GM19035 (cell line): ENCODE results near the gene ABLIM2.

Source experiments
- ATAC-seq: cut with Tn5 transposase; IDR thresholded peaks from one replicate; pipeline ENCODE4 v1.9.1; 2021; ENCODE audit not compliant: unreplicated experiment

ABLIM2 gene

GRCh38 chr4:8088966-8089491 lies 69.6 kb downstream of the ABLIM2 start:
- ATAC-seq = no peak

DNA sequence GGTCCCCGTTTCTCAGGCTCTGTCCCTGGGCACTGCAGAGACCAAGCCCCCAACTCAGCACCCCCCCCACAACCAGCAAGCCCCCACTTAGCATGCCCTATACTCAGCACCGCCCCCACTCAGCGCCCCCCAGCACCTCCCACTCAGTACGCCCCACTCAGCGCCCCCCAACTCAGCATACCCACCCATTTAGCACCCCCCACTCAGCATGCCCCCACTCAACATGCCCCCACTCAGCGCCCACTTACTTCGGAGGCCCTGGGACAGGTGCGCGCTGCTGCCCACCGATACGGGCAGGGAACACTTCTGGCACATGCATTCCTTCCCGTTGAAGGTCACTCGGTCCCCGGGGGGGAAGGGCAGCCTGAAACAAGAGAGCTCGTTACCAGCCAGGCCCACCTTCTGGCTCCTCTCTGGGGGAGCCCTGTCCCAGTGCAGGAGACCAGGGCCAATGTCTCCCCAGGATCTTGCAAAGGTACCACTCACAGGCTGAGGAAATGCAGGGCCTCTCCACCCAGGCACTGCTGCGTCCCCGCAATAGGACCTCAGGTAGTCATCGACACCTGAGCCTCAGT lies 70.6 kb downstream of the ABLIM2 start:
- ATAC-seq = no peak

GRCh38 chr4:8086783-8087445 lies 71.7 kb downstream of the ABLIM2 start:
- no peak for ATAC-seq

DNA sequence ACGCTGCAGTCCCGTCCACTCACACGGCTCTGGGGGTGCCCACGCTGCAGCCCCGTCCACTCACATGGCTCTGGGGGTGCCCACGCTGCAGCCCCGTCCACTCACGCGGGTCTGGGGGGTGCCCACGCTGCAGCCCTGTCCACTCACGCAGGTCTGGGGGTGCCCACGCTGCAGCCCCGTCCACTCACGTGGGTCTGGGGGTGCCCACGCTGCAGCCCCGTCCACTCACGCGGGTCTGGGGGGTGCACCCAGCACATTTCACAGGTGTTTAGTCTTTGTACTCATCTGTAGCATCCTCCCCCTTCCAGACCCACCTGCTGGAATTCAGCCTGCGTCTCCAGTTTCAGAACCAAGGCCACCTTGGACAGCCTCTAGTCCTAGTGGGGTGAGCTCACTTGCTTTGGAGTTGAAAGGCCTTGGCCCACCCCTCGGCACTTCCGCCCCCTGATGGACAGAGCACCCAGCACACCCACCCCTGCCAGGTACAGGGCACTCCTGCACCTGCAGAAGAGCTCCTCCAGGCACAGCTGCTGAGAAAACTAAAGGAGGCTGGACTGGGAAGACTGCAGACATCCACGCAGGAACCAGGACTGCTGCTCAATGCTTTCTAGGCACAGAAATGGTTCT lies 73.0 kb downstream of the ABLIM2 start:
- ATAC-seq = no peak

- ATAC-seq = no peak
Observed at GRCh38 chr4:8084712-8085490, 73.7 kb downstream of the ABLIM2 start.

- ATAC-seq = no peak
Observed at GRCh38 chr4:8084031-8084660, 74.5 kb downstream of the ABLIM2 start.

GRCh38 chr4:8083086-8083825 lies 75.4 kb downstream of the ABLIM2 start:
- no peak for ATAC-seq

DNA sequence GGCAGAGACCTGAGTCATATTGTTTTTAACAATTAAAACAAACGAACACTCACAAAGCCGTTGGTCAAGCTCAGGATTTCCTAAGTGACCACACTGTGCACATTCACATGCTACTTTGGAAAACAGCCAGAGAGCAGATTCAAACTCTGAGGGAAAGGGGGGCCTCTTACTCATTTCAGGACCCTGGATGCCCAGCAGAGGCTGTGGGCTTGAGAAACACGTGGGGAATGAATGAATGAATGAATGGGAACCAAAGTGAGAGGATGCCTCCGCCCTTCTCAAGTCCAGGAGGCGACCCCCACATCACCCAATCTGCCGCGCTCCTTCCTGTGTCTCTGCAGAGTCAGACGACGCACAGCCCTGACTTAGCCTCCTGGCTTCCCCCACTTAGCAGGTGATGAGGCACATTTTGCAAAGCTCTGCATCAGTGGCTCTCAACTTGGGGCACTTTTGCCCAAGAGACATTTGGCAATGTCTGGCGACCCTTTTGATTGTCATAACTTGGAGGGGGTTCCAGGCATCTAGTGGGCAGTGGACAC lies 76.0 kb downstream of the ABLIM2 start:
- ATAC-seq = no peak

- ATAC-seq = no peak
Observed at GRCh38 chr4:8081621-8082516, 76.7 kb downstream of the ABLIM2 start.

GRCh38 chr4:8081171-8081570 lies 77.4 kb downstream of the ABLIM2 start:
- no peak for ATAC-seq

GRCh38 chr4:8080754-8081065 lies 77.9 kb downstream of the ABLIM2 start:
- ATAC-seq = no peak

GRCh38 chr4:8079916-8080753 lies 78.5 kb downstream of the ABLIM2 start:
- no peak for ATAC-seq

DNA sequence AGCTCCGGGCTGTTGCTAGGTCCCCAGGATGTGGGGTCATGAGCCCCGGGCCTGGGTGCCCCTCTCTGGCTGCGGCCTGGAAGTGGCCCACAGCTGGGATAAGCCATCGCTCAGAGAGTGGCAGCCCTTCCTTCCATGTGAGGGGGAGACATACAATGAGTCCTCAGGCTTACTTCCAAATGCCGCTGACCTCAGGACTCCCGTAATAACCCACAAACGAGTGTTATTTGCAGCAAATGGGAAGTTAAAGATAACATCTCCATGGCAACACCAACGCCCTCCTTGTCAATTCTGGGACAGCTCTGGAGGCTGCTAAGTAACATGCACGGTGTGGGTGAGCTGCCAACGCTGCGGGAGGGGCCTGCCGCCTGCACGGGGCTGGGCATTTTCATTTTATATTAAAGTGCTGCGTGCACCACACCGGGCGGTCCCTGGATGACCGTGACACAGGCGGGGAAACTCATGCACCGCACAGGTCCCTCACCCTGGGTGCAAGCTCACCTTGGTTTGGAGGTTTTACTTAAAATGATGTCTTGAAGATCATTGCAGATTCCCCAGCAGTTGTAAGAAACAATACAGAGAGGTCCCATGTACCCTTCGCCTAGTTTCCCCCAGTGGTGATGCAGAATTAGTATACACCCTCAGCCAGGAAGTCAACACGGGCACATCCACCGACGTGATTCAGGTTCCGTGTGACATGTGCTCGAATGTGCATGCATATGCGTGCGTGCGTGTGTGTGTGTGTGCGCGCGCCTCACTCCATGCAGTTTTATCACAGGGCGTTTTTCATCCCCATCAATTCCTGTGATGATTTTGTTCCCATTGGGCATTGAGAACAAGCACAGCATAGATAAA lies 79.4 kb downstream of the ABLIM2 start:
- no peak for ATAC-seq

GRCh38 chr4:8078610-8079015 lies 80.0 kb downstream of the ABLIM2 start:
- ATAC-seq = no peak

GRCh38 chr4:8078109-8078494 lies 80.5 kb downstream of the ABLIM2 start:
- ATAC-seq = no peak

- ATAC-seq = no peak
Observed at GRCh38 chr4:8077181-8078108, 81.2 kb downstream of the ABLIM2 start.
